NB4 (cell line): ENCODE measurements around the gene TENM4.

Source experiments
- DNase-seq: peaks from one replicate; pipeline ENCODE4 v3.0.0; 2010; ENCODE audit warnings: low read depth
- H3K4me3 ChIP-seq: one replicate; pipeline ENCODE4 v1.5.1; 2011; ENCODE audit warnings: mild to moderate bottlenecking, low read depth, low read length, moderate library complexity
- CTCF ChIP-seq: IDR thresholded peaks from one replicate; pipeline ENCODE4 v1.5.1; 2012; ENCODE audit warnings: low read depth, low read length
- MAX ChIP-seq: IDR thresholded peaks from 2 replicates; pipeline ENCODE4 v1.6.1; 2011; ENCODE audit warnings: low read depth, low read length
- MYC ChIP-seq: IDR thresholded peaks from 2 replicates; pipeline ENCODE4 v1.6.1; 2011; ENCODE audit warnings: low read depth, low read length
- POLR2A ChIP-seq: IDR thresholded peaks from 2 replicates; pipeline ENCODE4 v1.6.1; 2011; ENCODE audit warnings: mild to moderate bottlenecking; ENCODE audit not compliant: insufficient read length; ENCODE audit errors: extremely low read depth

TENM4 gene

GRCh38 chr11:79086056-79086455 is 354.8 kb downstream of the TENM4 start:
- TF ChIP-seq MAX = no peak
- TF ChIP-seq MYC = no peak
- no peak for TF ChIP-seq CTCF
- no peak for TF ChIP-seq POLR2A
- DNase-seq = no peak
- H3K4me3 ChIP-seq = no peak overlapping the region

- no peak for TF ChIP-seq MAX
- no peak for TF ChIP-seq MYC
- TF ChIP-seq CTCF = no peak
- TF ChIP-seq POLR2A = no peak
- H3K4me3 ChIP-seq = no peak overlapping the region
- DNase-seq = no peak
Measured at GRCh38 chr11:79084382-79084781, 356.4 kb downstream of the TENM4 start.

GRCh38 chr11:79083352-79083751 is 357.5 kb downstream of the TENM4 start:
- no peak for DNase-seq
- TF ChIP-seq MAX = no peak
- TF ChIP-seq MYC = no peak
- no peak for TF ChIP-seq POLR2A
- no peak for TF ChIP-seq CTCF
- H3K4me3 ChIP-seq = no peak overlapping the region

GRCh38 chr11:79082907-79083306 is 357.9 kb downstream of the TENM4 start:
- no peak overlapping the region for H3K4me3 ChIP-seq
- TF ChIP-seq MAX (no peak), MYC (no peak), CTCF (no peak), POLR2A (no peak)
- DNase-seq = no peak

- TF ChIP-seq MAX (no peak), CTCF (no peak), MYC (no peak), POLR2A (no peak)
- DNase-seq = no peak
- H3K4me3 ChIP-seq = no peak overlapping the region
Measured at GRCh38 chr11:79082280-79082679, 358.6 kb downstream of the TENM4 start.

GRCh38 chr11:79081471-79082031 is 359.3 kb downstream of the TENM4 start:
- no peak for DNase-seq
- TF ChIP-seq CTCF = no peak
- TF ChIP-seq MYC = no peak
- no peak for TF ChIP-seq POLR2A
- no peak for TF ChIP-seq MAX
- no peak overlapping the region for H3K4me3 ChIP-seq
